ENCODE measurements around the gene MUC5B. TPM values are rescaled to one million over a fixed set of nuclear protein-coding genes. Genes with fewer than 3 reads are reported as not detected.

The MUC5B gene
- total RNA-seq, 1 donor from 2014 or later: not detected

- FAIRE-seq: no peak
- Mint-ChIP-seq H3K9me3 (ENCODE audit: unreplicated experiment) (no peaks in the 10 kb centered on the region), H3K4me1 (ENCODE audit: low read depth, unreplicated experiment) (no peaks in the 10 kb centered on the region)
These were observed 62.5 kb downstream of the MUC5B start for GRCh38 chr11:1285316-1285744.

DNA sequence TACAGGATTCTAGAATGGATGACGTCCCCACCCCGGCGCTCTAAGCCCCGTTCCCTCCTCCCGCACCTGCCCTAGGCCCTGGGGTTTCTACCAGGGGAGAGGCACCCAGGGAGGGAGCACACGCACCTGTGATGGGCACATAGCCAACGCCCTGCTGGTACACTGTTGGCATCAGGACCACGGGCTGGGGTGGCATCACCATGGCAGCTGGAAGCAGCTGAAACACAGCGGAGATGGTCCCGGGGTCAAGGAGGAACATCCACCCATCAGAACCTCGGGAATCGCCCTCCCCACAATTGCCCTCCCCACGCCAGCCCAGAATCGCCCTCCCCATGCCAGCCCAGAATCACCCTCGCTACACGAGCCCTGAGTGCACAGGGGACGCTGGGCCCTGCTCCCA is 63.0 kb downstream of the MUC5B start:
- no peaks in the 10 kb centered on the region for H3K27me3 Mint-ChIP-seq (ENCODE audit: low read depth, unreplicated experiment)
- no peak overlapping the region for H3K27ac ChIP-seq (ENCODE audit: low read depth, low read length)
- no peaks in the 10 kb centered on the region for H3K27me3 ChIP-seq (ENCODE audit: insufficient read depth, low read length)
- TF ChIP-seq, protein P1, sequence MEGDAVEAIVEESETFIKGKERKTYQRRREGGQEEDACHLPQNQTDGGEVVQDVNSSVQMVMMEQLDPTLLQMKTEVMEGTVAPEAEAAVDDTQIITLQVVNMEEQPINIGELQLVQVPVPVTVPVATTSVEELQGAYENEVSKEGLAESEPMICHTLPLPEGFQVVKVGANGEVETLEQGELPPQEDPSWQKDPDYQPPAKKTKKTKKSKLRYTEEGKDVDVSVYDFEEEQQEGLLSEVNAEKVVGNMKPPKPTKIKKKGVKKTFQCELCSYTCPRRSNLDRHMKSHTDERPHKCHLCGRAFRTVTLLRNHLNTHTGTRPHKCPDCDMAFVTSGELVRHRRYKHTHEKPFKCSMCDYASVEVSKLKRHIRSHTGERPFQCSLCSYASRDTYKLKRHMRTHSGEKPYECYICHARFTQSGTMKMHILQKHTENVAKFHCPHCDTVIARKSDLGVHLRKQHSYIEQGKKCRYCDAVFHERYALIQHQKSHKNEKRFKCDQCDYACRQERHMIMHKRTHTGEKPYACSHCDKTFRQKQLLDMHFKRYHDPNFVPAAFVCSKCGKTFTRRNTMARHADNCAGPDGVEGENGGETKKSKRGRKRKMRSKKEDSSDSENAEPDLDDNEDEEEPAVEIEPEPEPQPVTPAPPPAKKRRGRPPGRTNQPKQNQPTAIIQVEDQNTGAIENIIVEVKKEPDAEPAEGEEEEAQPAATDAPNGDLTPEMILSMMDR (IDR thresholded peaks at IDR 0.05; ENCODE audit: insufficient read depth, low read depth, low read length): no peak
- TF ChIP-seq EZH2 (IDR thresholded peaks at IDR 0.05; ENCODE audit: insufficient read depth, low read length): no peak
- H3K9ac ChIP-seq (ENCODE audit: low read length): no peak overlapping the region
- H3K4me3 ChIP-seq (ENCODE audit: insufficient read depth, low read depth, low read length): no peak overlapping the region
- no peaks in the 10 kb centered on the region for H3K4me1 Mint-ChIP-seq (ENCODE audit: low read depth, unreplicated experiment)
- H3K9me3 Mint-ChIP-seq (ENCODE audit: unreplicated experiment): no peaks in the 10 kb centered on the region
- DNase-seq (ENCODE audit: low read depth): no peak
- peaks cover 20% of the 10 kb centered on the region for H4K20me1 ChIP-seq (ENCODE audit: insufficient read depth, low read length)
- peaks cover 6% of the 10 kb centered on the region for H3K36me3 ChIP-seq (ENCODE audit: insufficient read depth, low read length)
- H3K4me1 ChIP-seq (ENCODE audit: insufficient read depth, low read length): no peaks in the 10 kb centered on the region
- no peak overlapping the region for H2AFZ ChIP-seq (ENCODE audit: low read depth, low read length)
- H3K4me3 Mint-ChIP-seq (ENCODE audit: unreplicated experiment): no peak overlapping the region
- H3K27ac Mint-ChIP-seq (ENCODE audit: unreplicated experiment): no peak overlapping the region
- no peak overlapping the region for H3K4me2 ChIP-seq (ENCODE audit: low read length)
- peaks cover 3% of the 10 kb centered on the region for H3K79me2 ChIP-seq (ENCODE audit: insufficient read depth, low read length)
- no peak for FAIRE-seq
- H3K36me3 Mint-ChIP-seq (ENCODE audit: low read depth, unreplicated experiment): peaks cover 14% of the 10 kb centered on the region
- no peaks in the 10 kb centered on the region for H3K9me3 ChIP-seq (ENCODE audit: insufficient read depth, low read depth, low read length)

More at GRCh38 chr11:1285316-1285744, 62.5 kb downstream of the MUC5B start:
- no peak overlapping the region for H3K4me3 Mint-ChIP-seq (ENCODE audit: unreplicated experiment)
- Histone ChIP-seq H4K20me1 (ENCODE audit: insufficient read depth, low read length) (peaks cover 19% of the 10 kb centered on the region), H3K9ac (ENCODE audit: low read length) (no peak overlapping the region), H3K4me2 (ENCODE audit: low read length) (no peak overlapping the region), H3K27ac (ENCODE audit: low read depth, low read length) (no peak overlapping the region), H2AFZ (ENCODE audit: low read depth, low read length) (no peak overlapping the region), H3K4me1 (ENCODE audit: insufficient read depth, low read length) (no peaks in the 10 kb centered on the region), H3K27me3 (ENCODE audit: insufficient read depth, low read length) (no peaks in the 10 kb centered on the region), H3K79me2 (ENCODE audit: insufficient read depth, low read length) (peaks cover 2% of the 10 kb centered on the region), H3K4me3 (ENCODE audit: insufficient read depth, low read depth, low read length) (no peak overlapping the region), H3K9me3 (ENCODE audit: insufficient read depth, low read depth, low read length) (no peaks in the 10 kb centered on the region), H3K36me3 (ENCODE audit: insufficient read depth, low read length) (peaks cover 6% of the 10 kb centered on the region)
- H3K27ac Mint-ChIP-seq (ENCODE audit: unreplicated experiment): no peak overlapping the region
- no peaks in the 10 kb centered on the region for H3K27me3 Mint-ChIP-seq (ENCODE audit: low read depth, unreplicated experiment)
- peaks cover 9% of the 10 kb centered on the region for H3K36me3 Mint-ChIP-seq (ENCODE audit: low read depth, unreplicated experiment)
- TF ChIP-seq, protein P1 (IDR thresholded peaks at IDR 0.05; ENCODE audit: insufficient read depth, low read depth, low read length): no peak
- TF ChIP-seq EZH2 (IDR thresholded peaks at IDR 0.05; ENCODE audit: insufficient read depth, low read length): no peak
- DNase-seq (ENCODE audit: low read depth): no peak

- peaks cover 3% of the 10 kb centered on the region for H3K4me1 Mint-ChIP-seq (ENCODE audit: low read depth, unreplicated experiment)
- H3K27me3 Mint-ChIP-seq (ENCODE audit: low read depth, unreplicated experiment): no peaks in the 10 kb centered on the region
- H3K27ac Mint-ChIP-seq (ENCODE audit: unreplicated experiment): no peak overlapping the region
- FAIRE-seq: no peak
- H3K4me2 ChIP-seq (ENCODE audit: low read length): no peak overlapping the region
- H3K79me2 ChIP-seq (ENCODE audit: insufficient read depth, low read length): peaks cover 14% of the 10 kb centered on the region
- TF ChIP-seq EZH2 (IDR thresholded peaks at IDR 0.05; ENCODE audit: insufficient read depth, low read length): no peak
- TF ChIP-seq, protein P1 (IDR thresholded peaks at IDR 0.05; ENCODE audit: insufficient read depth, low read depth, low read length): no peak
- H4K20me1 ChIP-seq (ENCODE audit: insufficient read depth, low read length): peaks cover 34% of the 10 kb centered on the region
- peaks cover 6% of the 10 kb centered on the region for H3K36me3 ChIP-seq (ENCODE audit: insufficient read depth, low read length)
- no peak overlapping the region for H3K9ac ChIP-seq (ENCODE audit: low read length)
- no peak overlapping the region for H3K4me3 ChIP-seq (ENCODE audit: insufficient read depth, low read depth, low read length)
- no peak for DNase-seq (ENCODE audit: low read depth)
- no peak overlapping the region for H2AFZ ChIP-seq (ENCODE audit: low read depth, low read length)
- H3K9me3 Mint-ChIP-seq (ENCODE audit: unreplicated experiment): no peaks in the 10 kb centered on the region
- peaks cover 20% of the 10 kb centered on the region for H3K36me3 Mint-ChIP-seq (ENCODE audit: low read depth, unreplicated experiment)
- H3K4me1 ChIP-seq (ENCODE audit: insufficient read depth, low read length): no peaks in the 10 kb centered on the region
- no peak overlapping the region for H3K27ac ChIP-seq (ENCODE audit: low read depth, low read length)
- H3K9me3 ChIP-seq (ENCODE audit: insufficient read depth, low read depth, low read length): no peaks in the 10 kb centered on the region
- H3K4me3 Mint-ChIP-seq (ENCODE audit: unreplicated experiment): no peak overlapping the region
- H3K27me3 ChIP-seq (ENCODE audit: insufficient read depth, low read length): no peaks in the 10 kb centered on the region
These were observed 65.1 kb downstream of the MUC5B start for GRCh38 chr11:1287928-1288327.

All from astrocyte (in vitro differentiated cells and primary cell).